GM12878 (cell line): ENCODE measurements around the gene SRSF2. TPM values are rescaled to one million over a fixed set of nuclear protein-coding genes. Genes with fewer than 3 reads are reported as not detected.

Source experiments
- BHLHE40 ChIP-seq, 2 experiments: fragments of 450-650 bp in 1 of 2; IDR thresholded peaks; 2 replicates each; pipeline ENCODE4 v1.6.1; 2011 to 2017; ENCODE audit warnings: low read depth in 2 of 2, borderline replicate concordance in 1 of 2, improper control_type of control experiment in 1 of 2, low read length in 1 of 2, mild to moderate bottlenecking in 1 of 2
- BMI1 ChIP-seq: fragments of 450-650 bp; IDR thresholded peaks from 2 replicates; pipeline ENCODE4 v1.6.1; 2016; ENCODE audit warnings: mild to moderate bottlenecking, moderate library complexity, borderline replicate concordance
- FOS ChIP-seq: IDR thresholded peaks from 3 replicates; pipeline ENCODE4 v1.6.1; 2011; ENCODE audit warnings: borderline replicate concordance; ENCODE audit not compliant: insufficient read length; ENCODE audit errors: extremely low read depth
- HDGF ChIP-seq: fragments of 450-650 bp; IDR thresholded peaks from 2 replicates; pipeline ENCODE4 v1.6.1; 2016; ENCODE audit warnings: antibody characterized with exemption
- IRF3 ChIP-seq: fragments of 450-650 bp; IDR thresholded peaks from 2 replicates; pipeline ENCODE4 v1.6.1; 2014; ENCODE audit warnings: mild to moderate bottlenecking
- MXI1 ChIP-seq: fragments of 150-350 bp; IDR thresholded peaks from 2 replicates; pipeline ENCODE4 v1.6.1; 2011; ENCODE audit warnings: low read depth, mild to moderate bottlenecking, inconsistent platforms, low read length, improper control_type of control experiment
- MYB ChIP-seq: fragments of 150-350 bp; IDR thresholded peaks from 2 replicates; pipeline ENCODE4 v1.6.1; 2014; ENCODE audit warnings: mild to moderate bottlenecking, low read depth, low read length, borderline replicate concordance
- MYC ChIP-seq: IDR thresholded peaks from 2 replicates; pipeline ENCODE4 v1.6.1; 2011; ENCODE audit warnings: mild to moderate bottlenecking, low read length, moderate library complexity, inconsistent platforms; ENCODE audit not compliant: insufficient read depth, insufficient replicate concordance, insufficient read length, severe bottlenecking
- NFYB ChIP-seq: IDR thresholded peaks from 2 replicates; pipeline ENCODE4 v1.6.1; 2011; ENCODE audit warnings: low read depth, mild to moderate bottlenecking, low read length, improper control_type of control experiment, moderate library complexity; ENCODE audit not compliant: insufficient read depth
- PKNOX1 ChIP-seq: fragments of 450-650 bp; IDR thresholded peaks from 2 replicates; pipeline ENCODE4 v1.6.1; 2016; ENCODE audit warnings: mild to moderate bottlenecking
- POU2F2 ChIP-seq: IDR thresholded peaks from 3 replicates; pipeline ENCODE4 v1.6.1; 2011; ENCODE audit warnings: low read depth, mild to moderate bottlenecking, low read length, borderline replicate concordance
- RB1 ChIP-seq: fragments of 450-650 bp; formaldehyde crosslinking; IDR thresholded peaks from 2 replicates; pipeline ENCODE4 v1.6.1; 2017; ENCODE audit warnings: mild to moderate bottlenecking, borderline replicate concordance
- RCOR1 ChIP-seq: conservative IDR thresholded peaks from 2 replicates; pipeline ENCODE4 v1.6.1; 2012; ENCODE audit warnings: low read depth, low read length, improper control_type of control experiment
- RELB ChIP-seq: fragments of 450-650 bp; IDR thresholded peaks from 2 replicates; pipeline ENCODE4 v1.6.1; 2017; ENCODE audit warnings: low read depth, mild to moderate bottlenecking, moderate library complexity
- REST ChIP-seq: IDR thresholded peaks from 2 replicates; pipeline ENCODE4 v1.6.1; 2012; ENCODE audit warnings: mild to moderate bottlenecking, low read depth, low read length
- TCF3 ChIP-seq: IDR thresholded peaks from 2 replicates; pipeline ENCODE4 v1.6.1; 2012; ENCODE audit warnings: low read depth, mild to moderate bottlenecking, low read length, borderline replicate concordance; ENCODE audit not compliant: insufficient read depth
- YBX1 ChIP-seq: fragments of 450-650 bp; IDR thresholded peaks from 2 replicates; pipeline ENCODE4 v1.6.1; 2016; ENCODE audit warnings: antibody characterized with exemption
- ZNF274 ChIP-seq: IDR thresholded peaks from one replicate; pipeline ENCODE4 v1.8.0; 2011; ENCODE audit not compliant: insufficient read length, insufficient read depth
- ZSCAN29 ChIP-seq: fragments of 450-650 bp; IDR thresholded peaks from 2 replicates; pipeline ENCODE4 v1.6.1; 2017; ENCODE audit warnings: mild to moderate bottlenecking, moderate library complexity
- polyA plus RNA-seq, 11 experiments: library from polyadenylated mRNA; depleted of rRNA in 4 of 11; unstranded in 6 of 11; stranded (reverse) in 5 of 11; fragments of >200 nt; fragmentation: Nextera tagmentation in 4 of 11; fragmentation: Illumina TruSeq in 1 of 11; extraction: Ambion mirVana in 4 of 11; extraction: Trizol in 1 of 11; gene quantifications; 1 replicate in 1 of 11; 2 replicates in 10 of 11; pipeline versions ENCODE4 v1.2.1 to v1.2.3, GENCODE V29; 2011 to 2016; ENCODE audit warnings: inconsistent platforms in 2 of 11, missing spikeins in 2 of 11, low read depth in 1 of 11
- total RNA-seq, 4 experiments: library from RNA; depleted of rRNA in 3 of 4; stranded (reverse); fragments of >200 nt in 3 of 4; fragmentation: Illumina TruSeq in 1 of 4; extraction: Trizol in 1 of 4; gene quantifications; 2 replicates each; pipeline versions ENCODE4 v1.2.1 to v1.2.3, GENCODE V29; 2013 to 2021

Gene SRSF2
- total and polyA plus RNA-seq, 10 of the 15 experiments (the other 5 are each of a cell fraction or from before 2014, with no cell fraction given): 225 to 795 (median 410) TPM

- TF ChIP-seq REST (no peak), NFYB (no peak), HDGF (peak; percentile 86), IRF3 (no peak), MYC (no peak), TCF3 (0 out of 2 replicates have a peak, but pooled peaks have one; percentile 65), YBX1 (no peak), ZSCAN29 (no peak), RELB (peak; percentile 78; the same call in 1 of the 2 replicates), FOS (no peak), POU2F2 (peak; percentile 18; the same call in 2 of the 3 replicates), RB1 (no peak; the same call in 1 of the 2 replicates), MXI1 (peak; percentile 56; the same call in 1 of the 2 replicates), PKNOX1 (peak; percentile 70), RCOR1 (no peak), BHLHE40 (IDR thresholded peaks at IDR 0.05; ENCODE audit: borderline replicate concordance in 1 of 2, low read depth in 2 of 2, low read length in 1 of 2) (peak; percentile 95 to 99), MYB (no peak), BMI1 (no peak), ZNF274 (no peak)
These were observed 741 bp upstream of the SRSF2 start, which contains the start of gene MFSD11 (continued) for GRCh38 chr17:76737676-76738467.
